OCI-LY7 (cell line): ENCODE measurements around the gene RPRD1B.

Experiments
- EZH2phosphoT487 ChIP-seq: fragments of 200-600 bp; sonication (generic); IDR thresholded peaks from 2 replicates; pipeline ENCODE4 v1.6.1; 2018; ENCODE audit warnings: low read depth, borderline replicate concordance, mild to moderate bottlenecking, mixed run types, antibody characterized with exemption, low read length, moderate library complexity, mixed read lengths
- TF ChIP-seq, protein P1 (sequence below): fragments of 200-600 bp; sonication (generic); conservative IDR thresholded peaks from 2 replicates; pipeline ENCODE4 v1.5.1; 2014; ENCODE audit warnings: mild to moderate bottlenecking, antibody characterized with exemption, low read length, moderate library complexity, mixed read lengths

DNA sequence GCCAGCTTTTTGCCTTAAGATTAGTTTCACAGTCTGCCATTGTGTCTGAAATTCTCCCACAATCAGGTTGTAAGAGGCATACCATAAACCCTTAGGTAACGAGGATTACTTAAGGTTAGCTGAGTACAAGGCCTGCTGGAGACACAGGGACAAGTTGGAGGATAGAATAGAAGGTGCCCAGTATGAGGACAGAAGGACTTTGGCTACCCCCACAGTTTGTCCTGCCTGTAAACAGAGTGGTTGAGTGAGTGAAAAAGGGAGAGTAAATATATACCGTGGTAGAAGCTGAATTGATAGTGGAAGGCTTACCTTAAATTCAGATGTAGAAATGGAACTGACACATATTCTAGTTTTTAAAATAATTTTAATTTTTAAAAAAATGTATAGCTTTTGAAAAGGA is 19.3 kb downstream of the RPRD1B start:
- TF ChIP-seq, protein P1, sequence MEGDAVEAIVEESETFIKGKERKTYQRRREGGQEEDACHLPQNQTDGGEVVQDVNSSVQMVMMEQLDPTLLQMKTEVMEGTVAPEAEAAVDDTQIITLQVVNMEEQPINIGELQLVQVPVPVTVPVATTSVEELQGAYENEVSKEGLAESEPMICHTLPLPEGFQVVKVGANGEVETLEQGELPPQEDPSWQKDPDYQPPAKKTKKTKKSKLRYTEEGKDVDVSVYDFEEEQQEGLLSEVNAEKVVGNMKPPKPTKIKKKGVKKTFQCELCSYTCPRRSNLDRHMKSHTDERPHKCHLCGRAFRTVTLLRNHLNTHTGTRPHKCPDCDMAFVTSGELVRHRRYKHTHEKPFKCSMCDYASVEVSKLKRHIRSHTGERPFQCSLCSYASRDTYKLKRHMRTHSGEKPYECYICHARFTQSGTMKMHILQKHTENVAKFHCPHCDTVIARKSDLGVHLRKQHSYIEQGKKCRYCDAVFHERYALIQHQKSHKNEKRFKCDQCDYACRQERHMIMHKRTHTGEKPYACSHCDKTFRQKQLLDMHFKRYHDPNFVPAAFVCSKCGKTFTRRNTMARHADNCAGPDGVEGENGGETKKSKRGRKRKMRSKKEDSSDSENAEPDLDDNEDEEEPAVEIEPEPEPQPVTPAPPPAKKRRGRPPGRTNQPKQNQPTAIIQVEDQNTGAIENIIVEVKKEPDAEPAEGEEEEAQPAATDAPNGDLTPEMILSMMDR: no peak
- no peak for TF ChIP-seq EZH2phosphoT487
